Thyroid gland (tissue), 4 donors: ENCODE measurements around the gene CHST8.

ENCODE experiments used
- POLR2A ChIP-seq, 2 donors: fragments of 450-650 bp; IDR thresholded peaks; one replicate each; pipeline ENCODE4 v1.6.1; 2017; ENCODE audit warnings: antibody characterized with exemption in 2 of 2, mild to moderate bottlenecking in 2 of 2, moderate library complexity in 1 of 2
- TF ChIP-seq, protein P1 (sequence below), 6 experiments: fragments of 200-600 bp in 3 of 6; fragments of 450-650 bp in 3 of 6; sonication (generic) in 3 of 6; IDR thresholded peaks; one replicate each; pipeline ENCODE4 v1.5.1; 2016 to 2019; ENCODE audit warnings: antibody characterized with exemption in 6 of 6, mild to moderate bottlenecking in 2 of 6, inconsistent platforms in 1 of 6, moderate library complexity in 1 of 6

- TF ChIP-seq, protein P1, sequence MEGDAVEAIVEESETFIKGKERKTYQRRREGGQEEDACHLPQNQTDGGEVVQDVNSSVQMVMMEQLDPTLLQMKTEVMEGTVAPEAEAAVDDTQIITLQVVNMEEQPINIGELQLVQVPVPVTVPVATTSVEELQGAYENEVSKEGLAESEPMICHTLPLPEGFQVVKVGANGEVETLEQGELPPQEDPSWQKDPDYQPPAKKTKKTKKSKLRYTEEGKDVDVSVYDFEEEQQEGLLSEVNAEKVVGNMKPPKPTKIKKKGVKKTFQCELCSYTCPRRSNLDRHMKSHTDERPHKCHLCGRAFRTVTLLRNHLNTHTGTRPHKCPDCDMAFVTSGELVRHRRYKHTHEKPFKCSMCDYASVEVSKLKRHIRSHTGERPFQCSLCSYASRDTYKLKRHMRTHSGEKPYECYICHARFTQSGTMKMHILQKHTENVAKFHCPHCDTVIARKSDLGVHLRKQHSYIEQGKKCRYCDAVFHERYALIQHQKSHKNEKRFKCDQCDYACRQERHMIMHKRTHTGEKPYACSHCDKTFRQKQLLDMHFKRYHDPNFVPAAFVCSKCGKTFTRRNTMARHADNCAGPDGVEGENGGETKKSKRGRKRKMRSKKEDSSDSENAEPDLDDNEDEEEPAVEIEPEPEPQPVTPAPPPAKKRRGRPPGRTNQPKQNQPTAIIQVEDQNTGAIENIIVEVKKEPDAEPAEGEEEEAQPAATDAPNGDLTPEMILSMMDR (IDR thresholded peaks at IDR 0.05), result no peak
- no peak for TF ChIP-seq POLR2A (IDR thresholded peaks at IDR 0.05)
Measured at GRCh38 chr19:33580026-33580644, 41.6 kb upstream of the CHST8 start.
